Kidney glomerular epithelial cell (primary cell): ENCODE data around the gene SNX32.

Experiments used
- DNase-seq: peaks from one replicate; lab custom pipeline; 2025; lab: John Stamatoyannopoulos, UW

The SNX32 gene

GRCh38 chr11:65833297-65834030 is at the start of gene SNX32:
TSS of gene SNX32 (plus strand) at chr11:65833963. CDS start at chr11:65834066, 103 bp downstream.
- peak; percentile 79 for DNase-seq

GRCh38 chr11:65785319-65786007 is 48.3 kb upstream of the SNX32 start:
- no peak for DNase-seq

- DNase-seq = no peak
Measured at GRCh38 chr11:65786008-65786785, 47.6 kb upstream of the SNX32 start.

GRCh38 chr11:65786786-65787636 is 46.8 kb upstream of the SNX32 start, which contains the start of gene OVOL1:
TSS of gene OVOL1 (plus strand) at chr11:65787063. CDS start at chr11:65787374, 311 bp downstream.
- DNase-seq = no peak

GRCh38 chr11:65787649-65788622 is 45.8 kb upstream of the SNX32 start:
- DNase-seq = no peak

- DNase-seq = no peak
Measured at GRCh38 chr11:65788821-65789220, 44.9 kb upstream of the SNX32 start.

GRCh38 chr11:65789230-65790103 is 44.3 kb upstream of the SNX32 start:
- no peak for DNase-seq

- no peak for DNase-seq
Measured at GRCh38 chr11:65790104-65790901, 43.5 kb upstream of the SNX32 start.

GRCh38 chr11:65790902-65791650 is 42.7 kb upstream of the SNX32 start:
- DNase-seq = no peak

- no peak for DNase-seq
Measured at GRCh38 chr11:65791719-65792213, 42.0 kb upstream of the SNX32 start.

GRCh38 chr11:65792456-65792855 is 41.3 kb upstream of the SNX32 start:
- DNase-seq = no peak

GRCh38 chr11:65793144-65793581 is 40.6 kb upstream of the SNX32 start:
- no peak for DNase-seq

- no peak for DNase-seq
Measured at GRCh38 chr11:65793625-65794400, 40.0 kb upstream of the SNX32 start.

GRCh38 chr11:65794570-65795510 is 38.9 kb upstream of the SNX32 start:
- no peak for DNase-seq

GRCh38 chr11:65796726-65797601 is 36.8 kb upstream of the SNX32 start:
- no peak for DNase-seq
